C4-2B (cell line): ENCODE measurements around the gene CAMK2G.

Source experiments
- CTCF ChIP-seq: fragments of 450-650 bp; conservative IDR thresholded peaks from 2 replicates; pipeline ENCODE4 v1.5.1; 2017; ENCODE audit warnings: mild to moderate bottlenecking
- ZFX ChIP-seq: fragments of 450-650 bp; IDR thresholded peaks from 2 replicates; pipeline ENCODE4 v1.6.1; 2017

GRCh38 chr10:73874267-73875138, at the start of gene CAMK2G:
- TF ChIP-seq CTCF (no peak), ZFX (no peak)
